CD4-positive, alpha-beta T cell treated with Interleukin-21 for 1 hour (primary cell): ENCODE results near the gene DSCAM.
"Not testable (repeated sequence)": the region's sequence is repeated elsewhere in the genome, so short reads cannot be mapped to it uniquely, and the experiment has no call there.

Experiments used
- DNase-seq: peaks from one replicate; pipeline ENCODE4 v3.0.0-alpha.2; 2020

Gene DSCAM

DNA sequence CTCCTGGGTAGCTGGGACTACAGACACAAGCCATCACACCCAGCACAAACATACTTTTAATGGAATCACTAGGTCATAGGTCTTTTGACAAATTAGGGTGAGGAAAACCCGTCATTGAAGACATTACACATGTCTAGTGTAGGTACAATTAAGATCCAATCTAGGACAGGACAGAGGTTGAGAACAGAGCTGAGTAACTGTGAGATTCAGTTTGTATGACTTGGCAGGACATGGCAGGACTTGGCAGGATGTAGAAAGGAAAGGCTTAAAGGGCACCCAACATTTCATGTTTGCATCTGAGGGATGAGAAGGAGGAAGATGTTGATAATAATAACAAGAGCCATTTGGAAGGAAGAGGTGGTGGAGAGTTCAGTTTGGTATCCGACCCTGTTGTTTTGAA lies 496.0 kb downstream of the DSCAM start:
- DNase-seq: no peak

DNA sequence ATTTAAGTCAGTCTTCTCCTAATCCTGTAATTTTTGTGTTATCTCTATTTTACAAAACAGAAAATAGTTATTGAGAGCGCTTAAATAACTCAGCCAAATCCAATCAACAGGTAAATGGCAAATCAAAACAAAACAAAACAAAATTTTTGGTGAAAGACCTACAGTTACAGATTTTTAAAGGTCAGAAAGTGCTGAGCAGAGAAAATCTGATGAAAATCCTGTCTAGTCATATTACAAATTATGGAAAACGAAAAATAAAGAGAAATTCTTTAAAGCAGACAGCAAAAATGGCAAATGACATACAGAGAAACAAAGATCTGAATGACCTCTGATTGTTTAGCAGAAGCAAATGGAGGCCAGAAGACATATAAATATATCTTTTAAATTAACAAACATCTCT lies 497.4 kb downstream of the DSCAM start:
- DNase-seq: no peak

DNA sequence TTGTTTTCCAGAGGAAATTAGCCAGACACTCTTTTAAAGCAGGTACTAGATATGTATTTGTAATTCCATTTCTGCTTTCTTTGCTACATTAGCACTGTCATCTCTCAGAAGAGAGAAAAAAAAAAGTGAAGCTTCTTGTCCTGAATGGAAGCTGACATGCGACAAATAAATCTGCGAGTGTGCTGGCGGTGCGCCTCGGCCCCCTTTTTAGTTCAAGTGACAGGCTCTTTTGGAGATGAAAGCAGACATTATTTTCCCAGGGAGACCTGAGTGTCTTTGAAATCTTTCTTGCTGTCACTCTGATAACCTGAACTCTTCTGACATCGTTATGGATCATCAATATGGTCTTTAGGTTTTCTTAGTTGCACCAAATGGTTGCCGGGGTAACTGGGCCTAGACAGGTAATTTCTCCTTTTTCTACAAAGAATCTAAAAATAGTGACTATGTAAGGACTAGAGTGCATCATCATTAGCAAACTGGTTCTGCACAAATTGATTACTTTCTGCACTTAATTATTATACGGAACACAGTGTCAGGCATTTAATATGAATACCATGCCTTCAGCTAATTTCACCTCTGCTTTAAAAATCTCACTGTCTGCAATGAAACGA lies 501.1 kb downstream of the DSCAM start:
- DNase-seq: no peak

DNA sequence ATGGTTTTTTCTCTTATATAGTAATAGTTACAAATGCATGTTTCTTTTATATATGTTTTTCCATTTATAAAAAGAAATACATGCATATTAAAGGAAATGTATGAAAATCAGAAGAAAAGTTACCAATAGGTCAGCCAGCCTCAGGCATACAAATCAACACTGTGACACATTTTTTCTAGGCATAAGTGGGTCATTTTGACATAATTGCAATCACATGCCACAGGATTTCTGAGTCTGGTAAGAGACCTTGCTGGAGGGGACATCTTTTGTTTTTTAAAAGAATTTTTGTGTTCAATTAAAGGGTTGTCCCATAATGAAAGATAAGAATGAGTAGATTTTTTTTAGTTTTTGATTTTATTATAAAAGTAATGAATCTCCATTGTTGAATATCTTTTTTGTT lies 506.6 kb downstream of the DSCAM start:
- DNase-seq: no peak

GRCh38 chr21:40339050-40339449 lies 507.9 kb downstream of the DSCAM start:
- DNase-seq: no peak

DNA sequence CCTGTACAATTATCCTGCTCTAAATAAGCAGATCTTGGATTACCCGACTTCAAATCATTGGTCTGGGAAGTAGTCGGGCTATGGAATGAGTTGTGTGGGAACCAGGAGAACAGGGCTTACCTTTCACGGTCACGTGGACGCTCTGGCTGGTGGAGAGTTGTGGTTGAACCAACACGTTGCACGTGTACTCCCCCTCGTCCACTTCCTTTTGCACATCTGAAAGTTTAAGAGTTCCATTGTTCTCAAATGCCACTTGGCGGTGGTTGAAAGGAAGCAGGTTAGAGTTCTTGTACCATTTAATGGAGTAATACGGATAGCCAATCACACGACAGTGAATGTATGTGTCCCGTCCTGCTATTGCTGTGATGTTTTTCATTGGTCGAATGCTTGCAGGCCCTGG lies 509.0 kb downstream of the DSCAM start:
- DNase-seq: no peak

DNA sequence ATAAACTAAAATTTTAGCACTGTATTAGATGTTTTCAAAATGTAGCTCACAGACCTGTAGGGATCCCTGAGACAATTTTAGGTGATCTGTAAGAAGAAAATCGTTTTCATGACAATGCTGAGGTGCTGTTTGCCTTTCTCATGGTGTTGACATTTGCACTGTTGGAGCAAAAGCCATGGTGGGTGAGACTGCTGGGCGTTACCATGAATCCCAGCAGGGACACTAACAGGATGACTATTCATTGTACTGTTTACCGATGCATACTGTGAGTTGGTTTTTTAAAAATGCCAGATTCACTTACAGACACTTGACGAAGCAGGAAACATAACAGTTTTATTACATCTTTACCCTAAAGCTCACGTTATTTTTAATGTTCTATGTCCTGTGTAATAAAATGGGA lies 511.3 kb downstream of the DSCAM start:
- DNase-seq: no peak

- DNase-seq: no peak
Observed at GRCh38 chr21:40334159-40334558, 512.8 kb downstream of the DSCAM start.

DNA sequence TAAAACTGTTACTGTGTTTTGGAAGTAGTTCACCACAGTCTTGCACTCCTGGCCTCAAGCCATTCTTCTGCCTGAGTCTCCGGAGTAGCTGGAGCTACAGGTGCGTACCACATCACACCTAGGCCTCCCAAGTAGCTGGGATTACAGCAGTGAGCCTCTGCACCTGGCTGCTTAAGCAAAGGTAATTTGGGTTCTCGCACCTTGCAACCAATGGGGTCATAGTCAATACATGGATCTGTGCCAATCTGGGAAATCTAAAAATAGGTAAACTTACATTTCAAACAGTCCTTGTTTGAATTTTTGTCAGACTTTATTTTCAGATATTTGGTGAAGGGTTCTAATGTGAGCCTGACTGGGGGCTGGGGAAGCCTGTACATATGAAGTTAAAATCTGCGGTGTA lies 513.2 kb downstream of the DSCAM start:
- DNase-seq: no peak

GRCh38 chr21:40331804-40332203 lies 515.2 kb downstream of the DSCAM start:
- DNase-seq: no peak

DNA sequence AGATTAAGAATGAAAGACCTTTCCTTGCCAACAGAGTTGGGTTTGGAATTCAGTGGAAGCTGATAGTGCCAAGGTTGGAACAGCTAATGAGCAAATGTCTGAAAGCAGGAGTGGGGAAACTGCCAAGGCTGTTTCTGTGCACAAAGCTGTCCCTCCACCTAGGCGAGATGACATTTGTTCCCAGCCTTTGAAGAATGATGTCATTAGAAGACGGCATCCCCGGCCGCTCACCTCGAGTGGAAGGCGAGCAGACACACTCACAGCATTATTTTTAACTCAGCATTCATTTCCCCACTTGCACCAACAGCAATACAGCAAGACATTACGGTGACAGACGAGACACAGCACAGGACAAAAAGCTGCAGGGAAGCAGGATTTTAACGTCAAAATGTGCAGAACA lies 515.8 kb downstream of the DSCAM start:
- no peak for DNase-seq

DNA sequence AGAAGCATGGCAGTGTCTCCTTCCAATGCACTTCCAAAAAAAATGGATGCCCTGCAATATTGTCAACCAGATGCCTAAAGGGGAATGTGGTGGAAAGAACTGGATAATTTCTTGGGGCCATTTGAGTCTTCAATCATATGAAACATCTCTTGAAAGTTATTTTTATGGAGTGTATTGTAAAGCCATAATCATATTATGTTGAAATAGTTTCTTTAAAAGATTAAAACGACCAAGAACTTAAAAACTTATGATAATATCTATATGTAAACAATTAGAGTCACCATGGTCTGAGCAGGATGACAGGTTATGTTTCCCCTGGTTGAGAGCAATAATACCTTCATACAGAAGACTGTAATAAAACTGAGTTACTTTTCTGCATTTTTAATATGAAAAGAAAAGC lies 522.6 kb downstream of the DSCAM start:
- DNase-seq: no peak

GRCh38 chr21:40320718-40321117 lies 526.2 kb downstream of the DSCAM start:
- not testable (repeated sequence) for DNase-seq

DNA sequence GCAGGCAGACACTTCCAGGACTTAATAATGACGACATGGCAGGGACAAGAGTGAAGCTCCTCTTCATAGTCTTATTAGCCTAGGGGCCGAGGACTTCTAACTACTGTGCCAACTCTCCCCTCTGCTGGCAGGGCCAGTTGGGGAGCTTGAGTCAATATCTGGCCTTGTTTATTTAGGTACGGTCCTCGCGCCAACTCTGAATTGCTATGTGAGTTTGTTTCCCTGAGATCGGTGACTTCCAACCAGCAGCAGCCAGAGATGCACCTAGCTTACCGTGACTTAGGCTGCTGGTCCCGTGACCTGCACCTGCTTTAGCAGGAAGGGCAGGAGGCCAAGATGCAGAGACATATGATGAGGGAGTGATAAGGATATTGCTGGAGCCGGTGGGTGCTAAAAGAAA lies 528.6 kb downstream of the DSCAM start:
- DNase-seq: no peak

- DNase-seq: no peak
Observed at GRCh38 chr21:40316104-40316503, 530.9 kb downstream of the DSCAM start.

DNA sequence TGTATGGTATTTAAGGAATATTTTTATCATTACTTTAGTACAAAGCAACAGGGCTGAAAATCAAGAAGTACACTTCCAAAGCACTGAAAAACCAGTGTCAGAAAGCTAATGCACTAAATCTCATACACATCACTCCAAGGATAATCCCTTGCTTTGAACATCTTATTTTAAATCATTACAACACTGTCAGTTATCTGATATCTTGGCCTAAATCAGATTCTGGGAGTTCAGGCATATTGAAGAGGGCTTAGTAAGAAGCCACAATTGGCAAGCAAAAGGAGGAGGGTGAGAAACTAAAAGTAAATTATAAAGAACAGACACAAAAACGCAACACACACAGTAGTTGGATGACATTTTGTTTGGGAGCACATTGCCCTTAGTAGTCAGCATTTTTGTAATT lies 531.3 kb downstream of the DSCAM start:
- no peak for DNase-seq

DNA sequence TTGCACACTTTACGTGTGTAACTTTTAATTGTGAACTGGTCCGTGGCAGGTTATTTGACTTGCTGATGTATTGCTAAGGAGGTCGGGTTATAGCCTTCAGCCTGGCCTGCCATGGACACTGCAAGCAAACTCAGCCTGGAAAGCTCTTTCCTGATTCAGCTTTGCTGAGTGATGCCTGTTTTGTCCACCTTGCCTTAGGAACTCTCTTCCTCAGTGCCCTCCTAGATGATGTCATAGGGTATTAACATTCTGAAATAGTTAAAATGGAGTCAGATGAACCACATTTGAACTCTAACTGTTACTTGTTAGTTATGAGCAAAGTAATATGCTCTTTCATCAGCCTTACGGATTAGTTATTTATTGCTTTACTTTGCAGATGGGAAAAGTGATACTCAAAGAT lies 533.7 kb downstream of the DSCAM start:
- no peak for DNase-seq

GRCh38 chr21:40300300-40300699 lies 546.7 kb downstream of the DSCAM start:
- no peak for DNase-seq

GRCh38 chr21:40299451-40299850 lies 547.5 kb downstream of the DSCAM start:
- DNase-seq: no peak

DNA sequence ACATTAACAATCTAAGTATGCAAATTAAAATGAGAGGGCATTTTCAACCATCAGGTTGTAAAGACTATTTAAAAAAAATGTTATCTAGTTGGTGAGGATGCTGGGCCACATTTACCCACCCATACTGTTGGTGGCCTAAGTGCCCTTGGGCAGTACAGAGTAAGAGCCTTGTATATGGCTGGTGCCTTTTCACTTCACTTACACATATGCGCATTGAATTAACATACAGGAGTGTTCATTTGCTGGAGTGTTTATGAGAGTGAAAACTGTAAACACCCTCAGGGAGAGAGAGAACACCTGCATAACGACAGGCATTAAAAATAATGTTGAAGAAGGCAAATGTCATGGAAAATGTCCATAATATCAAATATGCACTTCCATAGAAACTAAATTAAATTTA lies 552.6 kb downstream of the DSCAM start:
- no peak for DNase-seq

DNA sequence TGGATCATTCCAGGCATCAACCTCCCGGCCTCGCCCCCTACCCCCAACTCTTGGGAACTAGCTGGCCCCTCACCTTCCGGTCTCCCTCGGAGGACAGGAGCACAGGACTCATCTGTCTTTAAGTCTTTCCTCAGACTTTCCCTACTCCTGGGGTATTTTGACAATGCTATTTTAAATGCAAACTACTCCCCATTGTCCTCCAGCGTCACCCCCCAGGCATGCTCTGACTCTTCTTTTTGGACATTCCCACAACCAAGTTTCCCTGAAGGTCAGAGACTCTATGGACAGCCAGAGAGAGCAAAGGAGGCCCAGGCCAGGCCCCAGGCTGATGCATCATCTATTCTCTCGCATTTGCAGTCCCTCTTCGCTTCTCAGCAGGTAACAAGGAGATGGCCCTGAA lies 555.4 kb downstream of the DSCAM start:
- no peak for DNase-seq

- DNase-seq: no peak
Observed at GRCh38 chr21:40284409-40284808, 562.5 kb downstream of the DSCAM start.

- no peak for DNase-seq
Observed at GRCh38 chr21:40282912-40283886, 563.8 kb downstream of the DSCAM start.

DNA sequence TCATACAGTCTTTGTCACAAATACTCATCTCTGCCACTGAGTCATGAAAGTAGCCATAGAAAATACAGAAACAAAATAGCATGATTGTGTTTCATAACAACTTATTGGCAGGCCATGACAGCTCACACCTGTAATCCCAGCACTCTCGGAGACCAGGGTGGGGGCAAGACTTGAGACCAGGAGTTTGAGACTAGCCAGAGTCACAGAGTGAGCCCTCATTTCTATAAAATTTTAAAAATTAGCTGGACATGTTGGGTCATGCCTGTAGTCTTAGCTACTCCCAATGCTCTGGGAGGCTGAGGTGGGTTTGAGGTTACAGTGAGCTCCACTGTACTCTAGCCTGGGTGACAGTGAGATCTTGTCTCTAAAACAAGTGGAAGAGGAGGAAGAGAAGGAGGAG lies 568.6 kb downstream of the DSCAM start:
- no peak for DNase-seq

GRCh38 chr21:40276001-40276400 lies 571.0 kb downstream of the DSCAM start:
- no peak for DNase-seq
